Placental pericyte (primary cell): ENCODE results near the gene CRYBG1. TPM values are rescaled to one million over a fixed set of nuclear protein-coding genes. Genes with fewer than 3 reads are reported as not detected.

Experiments used
- small RNA-seq: library from RNA; depleted of rRNA; stranded (forward); fragments of <200 nt; gene quantifications from one replicate; pipeline ENCODE3, GENCODE V24; 2012; ENCODE audit warnings: low replicate concordance
- total RNA-seq: library from RNA; depleted of rRNA; stranded (reverse); fragments of >200 nt; gene quantifications from 2 replicates; pipeline ENCODE4 v1.2.3, GENCODE V29; 2012

The CRYBG1 gene
- total RNA-seq: 3.1 and 15.7 TPM in 2 replicates

GRCh38 chr6:106360410-106360988, at the start of gene CRYBG1:
TSS of gene CRYBG1 (plus strand) at chr6:106360717. CDS start at chr6:106360909, 192 bp downstream.

GRCh38 chr6:106325336-106326178, 35.0 kb upstream of the CRYBG1 start, which contains the start of gene ATG5:
TSS of gene ATG5 (minus strand) at chr6:106325760. CDS start at chr6:106316208, 9,552 bp downstream.

Small RNA genes lying within 50 kb of the gene (small RNA-seq; reads per million reads assigned to genes)
- gene RF00019 (not detected), gene RNA5SP211 (not detected), gene RNU6-527P (not detected)

Other genes starting within 250 kb of the CRYBG1 start
- 42.9 and 50.4 TPM in 2 replicates for gene ATG5, start 35.0 kb upstream of the CRYBG1 start, total RNA-seq